Stimulated activated CD4-positive, alpha-beta T cell treated with anti-CD3 and anti-CD28 coated beads, TNF-alpha, amount 100 ng/mL, for 1 hour (primary cell): ENCODE results near the gene ADCY2.
A peak's percentile ranks its signal among the peaks of the same experiment; 100 is the strongest.

Experiments
- DNase-seq, 3 donors: peaks; one replicate each; pipeline ENCODE4 v3.0.0-alpha.2; 2020; ENCODE audit warnings: low read depth in 3 of 3, low spot score in 1 of 3

Gene ADCY2

GRCh38 chr5:7779019-7780005, 383.4 kb downstream of the ADCY2 start:
- DNase-seq = no peak

DNA sequence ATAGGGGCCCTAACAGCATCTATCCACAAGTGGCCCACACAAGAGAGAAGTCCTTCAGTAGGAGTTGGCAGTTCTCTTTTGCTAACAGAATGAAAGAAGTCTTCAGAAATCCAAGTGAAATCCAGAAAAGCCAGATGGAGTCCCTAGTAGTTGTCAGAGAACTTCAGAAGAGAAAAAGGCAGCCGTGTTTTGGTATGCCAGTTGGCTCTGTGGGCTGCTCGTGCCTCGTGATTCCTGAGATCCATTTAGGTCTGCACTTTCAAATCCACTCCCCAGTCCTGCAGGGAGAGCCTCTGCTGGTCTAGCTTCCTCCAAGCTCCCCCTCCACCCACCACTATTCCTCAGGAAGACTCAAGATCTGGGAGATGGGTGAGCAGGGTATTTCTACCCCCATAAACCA, 386.0 kb downstream of the ADCY2 start:
- DNase-seq = no peak

DNA sequence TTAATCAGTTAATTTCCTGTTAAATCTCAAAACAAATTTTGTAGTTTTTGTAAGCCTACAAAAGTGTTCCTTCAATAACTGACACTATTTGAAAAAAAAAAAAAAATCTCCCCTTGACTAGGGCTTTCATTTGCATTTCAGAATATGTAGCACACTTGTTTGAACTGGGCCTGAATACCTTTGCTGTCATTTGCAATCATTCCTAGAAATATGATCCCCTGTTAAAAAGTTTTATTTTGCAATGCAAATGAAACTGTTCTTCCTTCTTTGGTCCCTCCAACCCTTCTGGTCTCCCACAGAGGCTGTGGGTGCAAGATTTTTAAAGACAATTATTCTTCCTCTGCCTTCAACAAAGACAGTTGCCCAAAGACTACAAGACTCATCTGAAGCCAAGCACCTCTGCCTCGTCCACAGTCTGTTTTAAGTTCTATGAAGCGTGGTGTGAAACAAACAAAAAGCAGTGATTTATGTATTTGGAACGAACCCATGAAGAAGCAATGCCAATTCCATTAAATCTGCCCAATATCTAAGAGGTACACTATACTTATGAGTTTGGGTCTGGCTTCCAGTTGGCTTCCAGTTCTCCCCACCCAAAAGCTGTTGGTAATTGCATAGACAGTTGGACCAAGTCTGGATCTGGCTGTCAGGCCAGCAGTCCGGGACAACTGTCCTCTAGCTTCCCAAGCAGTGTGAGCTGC, 388.9 kb downstream of the ADCY2 start:
- no peak for DNase-seq

DNA sequence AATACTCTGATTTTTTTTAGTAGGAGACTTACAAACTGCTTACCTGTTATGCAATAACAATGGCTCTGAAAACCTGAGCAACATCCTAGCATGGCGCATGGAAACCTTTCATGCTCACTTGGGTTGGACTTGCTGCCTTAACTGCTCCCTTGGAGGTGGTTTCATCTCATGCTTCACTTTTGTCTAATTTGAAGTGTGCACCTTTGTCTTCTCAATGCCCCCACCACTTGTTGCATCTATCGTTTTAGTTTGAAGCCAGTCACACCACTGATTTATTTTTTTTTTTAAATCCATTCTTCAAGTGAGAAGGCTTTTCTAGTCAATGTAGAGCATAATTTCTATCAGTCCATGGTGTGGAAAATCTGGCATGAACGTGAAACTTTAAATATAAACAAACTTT, 391.8 kb downstream of the ADCY2 start:
- DNase-seq = no peak

- no peak for DNase-seq
Observed at GRCh38 chr5:7789567-7789966, 393.6 kb downstream of the ADCY2 start.

GRCh38 chr5:7793895-7794294, 398.0 kb downstream of the ADCY2 start:
- DNase-seq = no peak

GRCh38 chr5:7794311-7794710, 398.4 kb downstream of the ADCY2 start:
- DNase-seq = no peak

GRCh38 chr5:7794823-7795222, 398.9 kb downstream of the ADCY2 start:
- DNase-seq = no peak

DNA sequence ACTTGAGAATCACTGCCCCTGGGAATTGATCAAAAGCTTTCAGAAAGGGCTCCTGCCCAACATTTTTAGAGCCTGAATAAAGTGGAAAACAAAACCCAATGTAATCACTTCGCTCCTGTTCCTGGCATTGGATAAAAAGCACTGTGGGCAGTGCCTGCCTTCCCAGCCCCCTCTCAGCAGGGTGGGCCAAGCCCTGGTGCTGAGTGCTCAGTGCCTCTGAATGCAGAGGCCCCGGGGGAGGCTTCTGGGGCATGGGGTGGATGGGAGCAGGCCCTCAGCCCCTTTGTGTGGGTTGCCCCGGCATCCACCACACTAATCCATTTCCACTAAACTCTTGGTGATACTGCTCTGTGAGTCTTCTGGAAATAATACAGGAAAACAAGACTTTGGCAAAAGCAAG, 399.4 kb downstream of the ADCY2 start:
- no peak for DNase-seq

DNA sequence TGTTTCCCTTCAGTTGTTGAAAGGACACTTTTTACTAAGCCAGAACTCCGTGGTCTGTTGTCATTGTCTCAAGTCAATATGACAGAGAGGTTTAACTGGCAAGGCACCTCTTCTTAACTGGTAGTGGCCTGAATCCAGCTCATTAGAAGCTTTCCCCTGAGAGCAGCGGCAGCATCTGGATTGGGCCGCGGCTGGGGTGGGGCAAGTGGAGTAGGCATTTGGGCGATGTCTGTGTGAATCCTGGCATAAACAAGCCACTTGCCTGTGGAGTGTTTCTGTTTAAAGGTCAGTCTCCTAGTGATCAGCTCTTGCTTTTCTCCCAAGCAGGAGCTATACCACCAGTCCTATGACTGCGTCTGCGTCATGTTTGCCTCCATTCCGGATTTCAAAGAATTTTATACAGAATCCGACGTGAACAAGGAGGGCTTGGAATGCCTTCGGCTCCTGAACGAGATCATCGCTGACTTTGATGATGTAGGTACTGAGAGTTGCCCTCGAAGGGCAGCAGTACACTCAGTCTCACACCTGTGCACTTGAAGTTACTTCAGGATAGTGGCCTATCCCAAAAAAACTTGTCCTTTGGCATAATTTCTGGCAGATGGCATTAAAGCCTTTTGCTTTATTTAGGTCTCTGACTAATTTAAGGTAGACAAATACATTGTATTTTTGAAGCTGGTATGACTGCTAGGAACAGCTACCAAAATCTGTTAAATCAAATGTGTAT, 406.1 kb downstream of the ADCY2 start:
- DNase-seq = no peak

- DNase-seq = no peak
Observed at GRCh38 chr5:7802855-7803254, 406.9 kb downstream of the ADCY2 start.

DNA sequence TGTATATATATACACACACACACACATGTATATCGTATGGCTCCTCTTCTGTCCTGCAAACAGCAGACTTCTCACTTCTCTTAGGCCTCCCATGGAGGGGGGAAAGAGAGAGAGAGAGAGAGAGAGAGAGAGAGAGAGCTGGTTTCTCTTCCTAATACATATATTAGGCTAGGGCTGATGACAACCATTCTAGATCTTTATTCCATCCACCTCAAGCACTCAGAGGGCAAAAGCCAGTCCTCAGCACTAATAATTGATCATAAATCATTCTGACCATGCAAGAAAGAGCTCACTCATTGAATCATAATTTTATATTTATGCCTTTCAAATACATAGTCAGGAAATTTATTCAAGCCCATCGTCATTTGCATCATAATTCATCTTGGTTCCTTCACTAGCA, 408.0 kb downstream of the ADCY2 start:
- DNase-seq = no peak

- DNase-seq = no peak
Observed at GRCh38 chr5:7805379-7805778, 409.4 kb downstream of the ADCY2 start.

- DNase-seq = no peak
Observed at GRCh38 chr5:7808998-7809397, 413.1 kb downstream of the ADCY2 start.

GRCh38 chr5:7811715-7812114, 415.8 kb downstream of the ADCY2 start:
- DNase-seq = no peak

DNA sequence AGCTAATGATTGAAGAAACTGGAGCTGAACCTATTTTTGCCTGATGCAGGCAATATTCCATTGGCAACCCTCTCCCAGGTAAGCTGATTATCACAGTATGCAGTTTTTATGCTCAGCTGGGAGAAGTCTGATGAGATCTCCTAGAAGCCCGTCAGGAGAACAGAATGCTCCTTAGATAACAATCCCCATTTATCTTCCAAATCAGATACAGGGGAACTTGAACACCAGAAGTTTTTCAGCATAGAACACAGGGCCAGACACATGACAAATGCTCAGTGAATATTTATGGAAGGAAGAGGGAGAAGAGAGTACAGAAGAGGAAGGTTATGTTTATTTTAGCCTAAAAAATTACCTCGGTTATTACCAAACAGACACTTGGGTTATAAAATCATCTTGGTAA, 417.1 kb downstream of the ADCY2 start:
- DNase-seq = no peak

- no peak for DNase-seq
Observed at GRCh38 chr5:7813576-7813975, 417.6 kb downstream of the ADCY2 start.

DNA sequence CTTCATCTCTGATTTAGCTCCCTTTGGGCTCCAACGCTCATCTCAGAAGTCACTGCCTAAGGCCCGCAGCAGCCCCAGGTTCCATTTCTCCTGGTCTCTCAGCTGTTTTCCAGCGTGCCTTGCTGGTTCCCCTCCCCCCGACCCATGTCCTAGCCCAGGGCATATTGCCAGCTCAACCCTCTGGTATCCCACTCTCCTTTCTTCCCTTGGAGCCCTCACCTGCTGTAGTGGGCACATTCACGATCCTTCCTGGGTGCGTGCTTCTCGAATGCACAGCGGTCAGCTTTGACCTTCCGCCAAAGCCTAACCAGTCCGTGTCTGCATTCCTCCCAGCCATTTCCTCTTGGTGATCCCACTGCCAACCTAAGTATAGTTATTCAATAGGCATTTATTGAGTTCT, 418.9 kb downstream of the ADCY2 start:
- no peak for DNase-seq

DNA sequence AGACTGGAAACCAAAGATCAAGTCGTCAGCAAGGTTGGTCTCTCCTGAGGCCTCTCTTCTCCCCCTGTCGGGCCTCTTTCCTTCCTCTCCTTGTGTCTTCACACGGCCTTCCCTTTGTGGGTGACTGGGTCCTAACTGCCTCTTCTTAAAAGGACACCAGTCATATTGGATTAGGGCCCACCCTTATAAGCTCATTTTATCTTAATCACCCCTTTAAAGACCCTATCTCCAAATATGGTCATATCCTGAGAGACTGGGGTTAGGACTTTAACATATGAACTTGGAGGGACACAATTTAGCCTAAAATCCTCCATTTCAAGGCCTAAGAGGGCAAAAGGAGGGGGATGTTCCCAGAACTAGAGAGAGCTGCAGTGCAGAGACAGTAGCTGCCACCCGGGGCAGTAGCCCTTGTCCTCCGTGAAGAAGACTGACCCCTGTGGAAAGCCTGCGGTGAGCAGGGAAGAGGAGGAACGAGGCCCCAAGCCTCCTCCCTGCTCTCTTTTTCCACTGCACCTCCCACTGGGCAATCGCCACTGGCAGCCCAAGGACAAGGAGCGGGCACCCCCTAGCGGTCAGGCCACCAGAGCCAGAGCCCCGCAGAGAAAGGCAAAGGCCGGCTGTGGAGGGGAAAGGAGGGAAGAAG, 420.1 kb downstream of the ADCY2 start:
- peak in 2 of 3 donors; percentile 15 to 56 for DNase-seq

GRCh38 chr5:7816535-7816901, 420.6 kb downstream of the ADCY2 start:
- no peak for DNase-seq

GRCh38 chr5:7822449-7822848, 426.5 kb downstream of the ADCY2 start:
- no peak for DNase-seq
